ENCODE data around the gene DCK.

The DCK gene

DNA sequence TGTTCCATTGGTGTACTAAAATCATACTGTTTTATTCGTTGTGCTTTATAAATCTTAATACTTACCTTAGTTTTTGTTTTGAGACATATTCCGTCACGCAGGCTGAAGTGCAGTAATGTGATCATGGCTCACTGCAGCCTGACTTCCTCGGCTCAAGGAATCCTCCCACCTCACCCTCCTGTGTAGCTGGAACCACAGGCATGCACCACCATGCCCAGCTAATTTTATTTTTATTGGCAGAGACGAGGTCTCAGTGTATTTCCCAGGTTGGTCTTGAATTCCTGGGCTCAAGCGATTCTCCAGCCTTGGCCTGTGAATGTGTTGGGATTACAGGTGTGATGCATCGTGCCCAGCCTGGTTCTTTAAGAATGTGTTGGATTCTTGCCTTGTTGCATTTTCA is 24.4 kb upstream of the DCK start:
- no peak for FAIRE-seq
- TF ChIP-seq POU2F2 (IDR thresholded peaks at IDR 0.05; ENCODE audit: low read depth, low read length): no peak
- no peak for TF ChIP-seq POLR2AphosphoS5 (IDR thresholded peaks at IDR 0.05; ENCODE audit: low read depth, low read length)
- no peak for TF ChIP-seq PAX5 (IDR thresholded peaks at IDR 0.05; ENCODE audit: insufficient read depth, low read length, severe bottlenecking)
- TF ChIP-seq TAF1 (IDR thresholded peaks at IDR 0.05; ENCODE audit: low read depth, low read length): no peak
- TF ChIP-seq SPI1 (IDR thresholded peaks at IDR 0.05; ENCODE audit: low read depth, low read length): no peak
- no peak for TF ChIP-seq POLR2A (IDR thresholded peaks at IDR 0.05; ENCODE audit: low read depth, low read length)

DNA sequence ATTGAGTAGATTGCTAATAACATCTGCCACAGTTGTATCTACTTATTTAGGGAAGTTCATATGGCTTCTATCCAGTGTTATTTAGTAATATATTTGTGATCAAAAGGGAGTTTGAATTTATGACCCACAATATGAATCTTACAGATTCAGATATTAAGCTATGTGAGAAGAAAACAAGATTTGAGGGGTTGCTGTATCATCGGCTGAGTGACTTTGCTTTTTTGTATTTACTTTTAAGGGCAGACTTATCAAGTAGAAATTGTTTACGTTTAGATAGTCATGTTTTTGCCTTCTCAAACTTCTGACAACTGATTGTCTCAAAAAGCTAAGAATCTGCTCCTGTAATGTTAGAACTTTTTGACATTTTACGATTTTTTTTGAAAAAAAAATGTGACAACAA is 17.2 kb upstream of the DCK start:
- no peak for TF ChIP-seq SPI1 (IDR thresholded peaks at IDR 0.05; ENCODE audit: low read depth, low read length)
- TF ChIP-seq TAF1 (IDR thresholded peaks at IDR 0.05; ENCODE audit: low read depth, low read length): no peak
- no peak for TF ChIP-seq POLR2A (IDR thresholded peaks at IDR 0.05; ENCODE audit: low read depth, low read length)
- TF ChIP-seq POLR2AphosphoS5 (IDR thresholded peaks at IDR 0.05; ENCODE audit: low read depth, low read length): no peak
- no peak for TF ChIP-seq POU2F2 (IDR thresholded peaks at IDR 0.05; ENCODE audit: low read depth, low read length)
- TF ChIP-seq PAX5 (IDR thresholded peaks at IDR 0.05; ENCODE audit: insufficient read depth, low read length, severe bottlenecking): no peak
- no peak for DNase-seq (ENCODE audit: insufficient read length, low spot score)
- no peak for FAIRE-seq

More for the DNA sequence above, 24.4 kb upstream of the DCK start:
- no peak for DNase-seq (ENCODE audit: insufficient read length, low spot score)

DNA sequence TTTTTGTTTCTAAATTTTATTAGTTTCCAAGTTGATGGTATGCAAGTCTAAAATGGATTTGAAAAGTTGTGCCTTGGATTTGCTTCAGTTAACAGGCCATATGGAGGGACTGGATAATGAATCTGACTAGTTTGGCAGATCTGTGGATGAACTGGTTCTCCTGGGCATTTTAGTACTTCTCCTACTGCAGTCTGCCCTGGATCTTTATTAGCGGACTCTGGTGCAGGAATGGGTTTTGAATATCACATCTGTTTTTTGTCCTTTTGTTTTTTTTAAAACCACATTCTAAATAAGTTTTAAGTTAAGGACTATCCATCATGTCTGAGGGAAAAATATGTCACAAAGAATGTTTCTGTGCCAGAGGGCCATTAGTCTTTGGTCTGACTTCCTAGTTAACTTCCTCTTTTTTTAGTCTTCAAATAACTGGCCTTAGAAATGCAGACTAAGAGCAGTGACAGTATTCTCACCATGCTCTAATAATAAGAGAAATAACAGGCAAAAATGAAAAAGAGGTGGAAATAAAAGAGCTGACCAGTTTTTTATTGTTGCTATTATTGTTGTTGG is 13.9 kb upstream of the DCK start:
- DNase-seq (ENCODE audit: insufficient read length, low spot score): no peak
- no peak for FAIRE-seq

DNA sequence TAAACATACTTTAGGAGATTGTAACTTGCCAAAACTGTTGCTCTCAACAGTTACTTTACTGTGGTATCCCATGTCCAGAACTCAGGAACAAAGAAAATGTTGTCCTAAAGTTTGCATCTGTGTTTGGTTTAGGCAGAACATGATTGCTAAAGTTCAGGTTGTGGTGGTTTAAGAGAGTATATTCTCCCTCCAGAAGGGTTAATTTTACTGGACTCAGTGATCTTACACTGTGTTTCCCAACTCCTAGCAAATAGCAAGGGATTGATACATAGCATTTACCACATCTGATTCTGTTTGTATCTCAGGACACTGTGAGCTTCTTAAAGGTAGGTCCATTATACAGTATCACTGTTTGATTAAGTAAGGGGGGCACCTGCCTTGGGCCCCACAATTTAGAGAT is 13.3 kb upstream of the DCK start:
- TF ChIP-seq POU2F2 (IDR thresholded peaks at IDR 0.05; ENCODE audit: low read depth, low read length) (no peak), POLR2A (IDR thresholded peaks at IDR 0.05; ENCODE audit: low read depth, low read length) (no peak), SPI1 (IDR thresholded peaks at IDR 0.05; ENCODE audit: low read depth, low read length) (no peak), PAX5 (IDR thresholded peaks at IDR 0.05; ENCODE audit: insufficient read depth, low read length, severe bottlenecking) (no peak), TAF1 (IDR thresholded peaks at IDR 0.05; ENCODE audit: low read depth, low read length) (no peak), POLR2AphosphoS5 (IDR thresholded peaks at IDR 0.05; ENCODE audit: low read depth, low read length) (no peak)
- no peak for DNase-seq (ENCODE audit: insufficient read length, low spot score)
- FAIRE-seq: peak; percentile 52

More for the DNA sequence above, 13.9 kb upstream of the DCK start:
- TF ChIP-seq POLR2A (IDR thresholded peaks at IDR 0.05; ENCODE audit: low read depth, low read length) (no peak), POU2F2 (IDR thresholded peaks at IDR 0.05; ENCODE audit: low read depth, low read length) (no peak), PAX5 (IDR thresholded peaks at IDR 0.05; ENCODE audit: insufficient read depth, low read length, severe bottlenecking) (no peak), SPI1 (IDR thresholded peaks at IDR 0.05; ENCODE audit: low read depth, low read length) (no peak)

DNA sequence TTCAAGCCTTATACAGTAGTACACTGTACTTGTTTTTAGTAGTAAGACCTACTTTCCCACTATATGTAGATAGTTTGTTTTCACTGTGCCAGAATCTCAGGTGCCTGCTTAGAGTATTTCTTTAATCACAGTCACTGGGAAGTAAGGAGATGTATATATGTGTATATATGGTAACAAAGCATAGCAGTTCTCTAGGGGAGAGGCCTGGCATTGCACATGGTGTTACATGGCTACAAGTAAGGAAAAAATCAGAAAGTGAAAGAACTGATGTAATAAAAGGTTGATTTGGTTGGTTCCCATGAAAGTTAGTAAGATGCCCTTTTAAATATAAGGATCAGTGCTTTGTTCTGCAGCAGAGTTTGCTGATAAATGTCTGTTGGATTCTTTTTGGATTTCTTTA is 9.3 kb upstream of the DCK start:
- DNase-seq (ENCODE audit: insufficient read length, low spot score): no peak
- no peak for FAIRE-seq
- TF ChIP-seq TAF1 (IDR thresholded peaks at IDR 0.05; ENCODE audit: low read depth, low read length) (no peak), POU2F2 (IDR thresholded peaks at IDR 0.05; ENCODE audit: low read depth, low read length) (no peak), POLR2AphosphoS5 (IDR thresholded peaks at IDR 0.05; ENCODE audit: low read depth, low read length) (no peak)

DNA sequence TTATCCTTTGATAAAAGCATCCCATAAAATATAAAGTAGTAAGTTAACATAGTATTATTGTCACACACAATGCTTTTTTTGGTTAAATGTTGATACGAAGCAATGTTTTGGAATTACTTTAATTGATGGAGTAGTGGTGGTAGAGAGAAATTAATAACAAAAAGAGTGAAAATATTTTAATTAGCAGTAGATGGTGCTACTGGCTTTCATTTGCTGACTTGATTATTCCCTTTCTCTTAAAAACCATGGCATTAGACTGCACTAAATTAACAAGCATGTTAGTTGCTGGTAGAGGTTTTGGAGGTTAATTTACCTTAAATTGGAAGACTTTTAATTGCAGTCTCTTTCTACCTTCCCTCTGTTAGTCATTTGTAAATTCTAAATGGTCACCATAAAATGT is 8.9 kb upstream of the DCK start:
- FAIRE-seq: no peak
- TF ChIP-seq POLR2A (IDR thresholded peaks at IDR 0.05; ENCODE audit: low read depth, low read length): no peak
- no peak for DNase-seq (ENCODE audit: insufficient read length, low spot score)

DNA sequence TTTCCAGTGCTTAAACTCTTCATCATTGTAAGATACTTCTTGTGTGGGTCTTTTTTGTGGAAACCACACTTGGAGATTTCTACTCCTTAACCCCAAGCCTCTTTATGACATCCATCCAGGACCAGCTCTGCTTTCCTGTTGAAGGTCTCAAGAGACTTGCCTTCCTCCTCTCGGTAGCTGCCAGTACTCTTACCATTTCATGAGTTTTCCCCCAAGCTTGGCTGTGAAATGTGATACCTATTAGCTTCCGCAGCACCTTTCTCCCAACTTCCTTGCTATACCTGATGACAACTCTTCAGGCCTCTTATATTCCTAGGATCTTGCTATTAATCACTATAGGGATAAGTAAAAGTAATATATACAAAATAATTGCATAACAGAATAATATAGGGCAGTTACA is 1.9 kb upstream of the DCK start:
- TF ChIP-seq SPI1 (IDR thresholded peaks at IDR 0.05; ENCODE audit: low read depth, low read length) (no peak), PAX5 (IDR thresholded peaks at IDR 0.05; ENCODE audit: insufficient read depth, low read length, severe bottlenecking) (no peak), POLR2A (IDR thresholded peaks at IDR 0.05; ENCODE audit: low read depth, low read length) (no peak), POU2F2 (IDR thresholded peaks at IDR 0.05; ENCODE audit: low read depth, low read length) (no peak)
- DNase-seq (ENCODE audit: insufficient read length, low spot score): no peak
- FAIRE-seq: no peak

DNA sequence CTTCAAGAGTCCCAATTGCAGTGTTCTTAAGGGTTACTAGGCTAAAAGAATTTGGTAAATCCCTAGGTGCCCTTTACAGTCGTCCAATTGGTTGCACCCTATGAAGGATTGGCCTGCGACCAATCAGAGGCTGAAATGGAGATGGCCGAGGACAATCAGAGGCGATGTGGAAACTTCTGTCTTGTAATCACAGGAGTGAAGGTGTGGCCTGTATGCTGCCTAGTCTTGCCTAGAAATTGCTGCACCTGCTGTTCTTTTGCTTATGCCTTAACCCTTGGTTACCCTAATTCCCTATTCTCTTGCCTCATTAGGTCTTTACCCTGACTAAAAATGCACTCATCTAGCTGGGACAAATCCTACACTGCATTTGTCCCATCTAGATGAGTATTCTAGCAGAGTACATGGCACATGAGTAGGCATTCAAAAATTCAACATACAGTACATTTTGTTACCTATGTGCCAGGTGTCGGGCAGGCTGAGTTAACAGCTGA is 1.0 kb upstream of the DCK start:
- no peak for DNase-seq (ENCODE audit: insufficient read length, low spot score)
- no peak for TF ChIP-seq SPI1 (IDR thresholded peaks at IDR 0.05; ENCODE audit: low read depth, low read length)
- no peak; the same call in 1 of the 2 replicates for TF ChIP-seq POLR2AphosphoS5 (IDR thresholded peaks at IDR 0.05; ENCODE audit: low read depth, low read length)
- TF ChIP-seq TAF1 (IDR thresholded peaks at IDR 0.05; ENCODE audit: low read depth, low read length): no peak
- no peak for TF ChIP-seq POLR2A (IDR thresholded peaks at IDR 0.05; ENCODE audit: low read depth, low read length)
- TF ChIP-seq PAX5 (IDR thresholded peaks at IDR 0.05; ENCODE audit: insufficient read depth, low read length, severe bottlenecking): no peak
- no peak for TF ChIP-seq POU2F2 (IDR thresholded peaks at IDR 0.05; ENCODE audit: low read depth, low read length)
- FAIRE-seq: peak; percentile 45

DNA sequence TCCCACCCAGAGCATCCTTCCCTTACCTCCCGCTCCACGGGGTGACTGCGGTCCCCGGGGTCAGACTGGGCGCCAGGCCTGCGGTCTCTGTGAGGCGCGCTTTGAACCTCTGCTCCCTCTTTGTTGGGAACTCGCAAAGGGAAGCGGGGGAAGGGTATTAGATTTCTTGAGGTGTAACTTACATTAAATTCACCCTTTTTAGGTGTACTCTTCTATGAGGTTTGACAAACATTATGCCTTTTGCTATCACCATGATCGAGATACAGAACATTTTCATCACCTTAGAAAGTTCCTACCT is 569 bp downstream of the DCK start:
- DNase-seq (ENCODE audit: insufficient read length, low spot score): no peak
- FAIRE-seq: peak; percentile 43
- TF ChIP-seq POLR2AphosphoS5 (IDR thresholded peaks at IDR 0.05; ENCODE audit: low read depth, low read length) (no peak), POLR2A (IDR thresholded peaks at IDR 0.05; ENCODE audit: low read depth, low read length) (no peak), SPI1 (IDR thresholded peaks at IDR 0.05; ENCODE audit: low read depth, low read length) (no peak), PAX5 (IDR thresholded peaks at IDR 0.05; ENCODE audit: insufficient read depth, low read length, severe bottlenecking) (no peak), TAF1 (IDR thresholded peaks at IDR 0.05; ENCODE audit: low read depth, low read length) (no peak), POU2F2 (IDR thresholded peaks at IDR 0.05; ENCODE audit: low read depth, low read length) (no peak)

DNA sequence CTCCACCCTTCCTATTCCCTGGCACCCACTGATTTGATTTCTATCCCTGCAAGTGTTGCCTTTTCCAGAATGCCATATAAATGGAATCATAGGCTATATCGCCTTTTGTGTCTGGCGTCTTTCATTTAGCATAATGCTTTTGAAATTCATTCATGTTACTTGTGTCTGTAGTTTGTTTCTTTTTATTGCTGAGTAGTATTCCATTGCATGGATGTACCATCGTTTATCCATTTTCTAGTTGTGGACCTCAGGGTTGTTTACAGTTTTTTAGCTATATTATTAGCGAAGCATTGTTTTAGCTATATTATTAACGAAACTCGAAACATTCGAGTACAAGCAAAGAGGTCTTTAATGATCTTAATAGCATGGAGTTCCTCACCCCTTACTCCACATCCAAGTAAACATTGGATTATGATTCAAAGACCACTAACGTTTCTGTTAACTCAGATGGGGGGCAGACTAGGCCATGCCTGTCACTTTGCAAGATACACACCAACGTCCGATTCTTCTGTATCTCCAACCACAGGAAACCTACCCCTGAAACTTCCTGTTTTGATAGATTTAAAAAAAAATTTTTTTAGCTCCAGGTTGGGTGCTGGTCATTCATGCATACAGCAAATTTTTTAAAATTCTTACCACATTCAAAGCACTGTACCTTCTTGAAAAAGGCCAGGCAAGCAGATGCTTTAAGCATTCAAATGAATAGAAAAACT is 1.1 kb downstream of the DCK start:
- DNase-seq (ENCODE audit: insufficient read length, low spot score) (no peak), FAIRE-seq (no peak)
- TF ChIP-seq POLR2A (IDR thresholded peaks at IDR 0.05; ENCODE audit: low read depth, low read length) (no peak), POLR2AphosphoS5 (IDR thresholded peaks at IDR 0.05; ENCODE audit: low read depth, low read length) (no peak), PAX5 (IDR thresholded peaks at IDR 0.05; ENCODE audit: insufficient read depth, low read length, severe bottlenecking) (no peak), POU2F2 (IDR thresholded peaks at IDR 0.05; ENCODE audit: low read depth, low read length) (no peak), SPI1 (IDR thresholded peaks at IDR 0.05; ENCODE audit: low read depth, low read length) (no peak), TAF1 (IDR thresholded peaks at IDR 0.05; ENCODE audit: low read depth, low read length) (no peak)

All from GM12891 (cell line).